Activated naive CD8-positive, alpha-beta T cell treated with anti-CD3 and anti-CD28 coated beads, Interleukin-2, amount 10 ng/mL, durations not matched to agents 7 days and 5 days (primary cell): Measurements from ENCODE around the gene PRKCA. TPM values are rescaled to one million over a fixed set of nuclear protein-coding genes. Genes with fewer than 3 reads are reported as not detected.

Experiments
- ATAC-seq: fragments of 150-1000 bp; cut with Tn5 transposase; one replicate; pipeline ENCODE4 v1.10.0; 2021; ENCODE audit warnings: low read depth, moderate library complexity
- POLR2A ChIA-PET: fragments of 350-600 bp; sonication (Branson Sonifier 250); formaldehyde crosslinking; loops from one replicate; lab custom pipeline; 2021; ENCODE audit warnings: antibody characterized with exemption; lab: Charles Lee
- DNase-seq: peaks from one replicate; pipeline ENCODE4 v3.0.0; 2021
- H3K27ac Mint-ChIP-seq: one replicate; pipeline ENCODE4 v1.8.0; 2022; ENCODE audit warnings: mild to moderate bottlenecking, mixed read lengths
- H3K27me3 Mint-ChIP-seq: one replicate; pipeline ENCODE4 v1.8.0; 2022; ENCODE audit warnings: mild to moderate bottlenecking, moderate library complexity, mixed read lengths
- H3K36me3 Mint-ChIP-seq: one replicate; pipeline ENCODE4 v1.8.0; 2021; ENCODE audit warnings: mild to moderate bottlenecking, mixed read lengths
- H3K4me1 Mint-ChIP-seq: one replicate; pipeline ENCODE4 v1.8.0; 2021; ENCODE audit warnings: mixed read lengths
- H3K4me3 Mint-ChIP-seq: one replicate; pipeline ENCODE4 v1.8.0; 2022; ENCODE audit warnings: mild to moderate bottlenecking, moderate library complexity, mixed read lengths
- H3K9me3 Mint-ChIP-seq: one replicate; pipeline ENCODE4 v1.8.0; 2021; ENCODE audit warnings: mixed read lengths
- total RNA-seq, 2 experiments: library from RNA; stranded (reverse); gene quantifications; one replicate each; pipeline ENCODE4 v1.2.3, GENCODE V29; 2021

PRKCA gene
- total RNA-seq, 2 experiments from 2014 or later: 66.1 to 66.5 TPM

GRCh38 chr17:66762276-66762675, 459.9 kb downstream of the PRKCA start:
- Mint-ChIP-seq H3K4me3 (no peak overlapping the region), H3K27me3 (no peaks in the 10 kb centered on the region), H3K9me3 (no peaks in the 10 kb centered on the region), H3K27ac (no peak overlapping the region), H3K4me1 (no peaks in the 10 kb centered on the region), H3K36me3 (peaks cover 9% of the 10 kb centered on the region)
- DNase-seq (no peak), ATAC-seq (no peak)
- POLR2A ChIA-PET: no interaction called here

- Mint-ChIP-seq H3K36me3 (peaks cover 9% of the 10 kb centered on the region), H3K9me3 (no peaks in the 10 kb centered on the region), H3K4me3 (no peak overlapping the region), H3K27me3 (no peaks in the 10 kb centered on the region), H3K27ac (no peak overlapping the region), H3K4me1 (no peaks in the 10 kb centered on the region)
- DNase-seq (no peak), ATAC-seq (no peak)
- POLR2A ChIA-PET: no interaction called here
Observed at GRCh38 chr17:66763056-66763455, 460.6 kb downstream of the PRKCA start.

GRCh38 chr17:66764506-66764905, 462.1 kb downstream of the PRKCA start:
- H3K4me1 Mint-ChIP-seq: peaks cover 2% of the 10 kb centered on the region
- ATAC-seq: no peak
- H3K9me3 Mint-ChIP-seq: no peaks in the 10 kb centered on the region
- DNase-seq: no peak
- H3K4me3 Mint-ChIP-seq: no peak overlapping the region
- no peaks in the 10 kb centered on the region for H3K27me3 Mint-ChIP-seq
- H3K36me3 Mint-ChIP-seq: peaks cover 12% of the 10 kb centered on the region
- no peak overlapping the region for H3K27ac Mint-ChIP-seq
- POLR2A ChIA-PET: no interaction called here

GRCh38 chr17:66767154-66767933, 464.9 kb downstream of the PRKCA start:
- Mint-ChIP-seq H3K27me3 (no peaks in the 10 kb centered on the region), H3K4me3 (no peak overlapping the region), H3K9me3 (no peaks in the 10 kb centered on the region), H3K36me3 (peaks cover 14% of the 10 kb centered on the region), H3K4me1 (peaks cover 2% of the 10 kb centered on the region), H3K27ac (no peak overlapping the region)
- ATAC-seq (no peak), DNase-seq (no peak)
- POLR2A ChIA-PET: no interaction called here

- Mint-ChIP-seq H3K4me1 (peaks cover 2% of the 10 kb centered on the region), H3K4me3 (no peak overlapping the region), H3K9me3 (no peaks in the 10 kb centered on the region), H3K27me3 (no peaks in the 10 kb centered on the region), H3K27ac (no peak overlapping the region), H3K36me3 (peaks cover 15% of the 10 kb centered on the region)
- POLR2A ChIA-PET: no interaction called here
- ATAC-seq: no peak
- DNase-seq: no peak
Observed at GRCh38 chr17:66769911-66770310, 467.5 kb downstream of the PRKCA start.

- DNase-seq (no peak), ATAC-seq (no peak)
- Mint-ChIP-seq H3K27ac (no peak overlapping the region), H3K27me3 (no peaks in the 10 kb centered on the region), H3K9me3 (no peaks in the 10 kb centered on the region), H3K36me3 (peaks cover 10% of the 10 kb centered on the region), H3K4me3 (no peak overlapping the region), H3K4me1 (peaks cover 2% of the 10 kb centered on the region)
- POLR2A ChIA-PET: no interaction called here
Observed at GRCh38 chr17:66772148-66772812, 469.9 kb downstream of the PRKCA start.

GRCh38 chr17:66775271-66775670, 472.9 kb downstream of the PRKCA start:
- no peak overlapping the region for H3K27ac Mint-ChIP-seq
- no peaks in the 10 kb centered on the region for H3K4me1 Mint-ChIP-seq
- POLR2A ChIA-PET: no interaction called here
- H3K36me3 Mint-ChIP-seq: peaks cover 10% of the 10 kb centered on the region
- ATAC-seq: no peak
- no peaks in the 10 kb centered on the region for H3K9me3 Mint-ChIP-seq
- no peaks in the 10 kb centered on the region for H3K27me3 Mint-ChIP-seq
- no peak for DNase-seq
- H3K4me3 Mint-ChIP-seq: no peak overlapping the region

GRCh38 chr17:66775881-66776400, 473.5 kb downstream of the PRKCA start:
- DNase-seq (no peak), ATAC-seq (no peak)
- Mint-ChIP-seq H3K9me3 (no peaks in the 10 kb centered on the region), H3K27me3 (no peaks in the 10 kb centered on the region), H3K4me3 (no peak overlapping the region), H3K4me1 (no peaks in the 10 kb centered on the region), H3K27ac (no peak overlapping the region), H3K36me3 (peaks cover 8% of the 10 kb centered on the region)
- POLR2A ChIA-PET: interaction anchor here (1.0 kb wide), 1 partner anchor 121 kb away, joined by 3 read pairs; no protein-coding TSS in a partner anchor

GRCh38 chr17:66776999-66777688, 474.7 kb downstream of the PRKCA start:
- no peak overlapping the region for H3K27ac Mint-ChIP-seq
- POLR2A ChIA-PET: interaction anchor here (1.0 kb wide), 1 partner anchor 120 kb away, joined by 3 read pairs; no protein-coding TSS in a partner anchor

GRCh38 chr17:66777689-66778225, 475.3 kb downstream of the PRKCA start:
- Mint-ChIP-seq H3K4me3 (no peak overlapping the region), H3K4me1 (peaks cover 1% of the 10 kb centered on the region), H3K27ac (no peak overlapping the region), H3K27me3 (no peaks in the 10 kb centered on the region), H3K36me3 (peaks cover 12% of the 10 kb centered on the region), H3K9me3 (no peaks in the 10 kb centered on the region)
- POLR2A ChIA-PET: no interaction called here
- DNase-seq (no peak), ATAC-seq (no peak)

More at GRCh38 chr17:66776999-66777688, 474.7 kb downstream of the PRKCA start:
- ATAC-seq (no peak), DNase-seq (no peak)
- H3K9me3 Mint-ChIP-seq: no peaks in the 10 kb centered on the region
- H3K4me3 Mint-ChIP-seq: no peak overlapping the region
- peaks cover 1% of the 10 kb centered on the region for H3K4me1 Mint-ChIP-seq
- H3K27me3 Mint-ChIP-seq: no peaks in the 10 kb centered on the region
- H3K36me3 Mint-ChIP-seq: peaks cover 12% of the 10 kb centered on the region

GRCh38 chr17:66778531-66779236, 476.3 kb downstream of the PRKCA start:
- Mint-ChIP-seq H3K27me3 (no peaks in the 10 kb centered on the region), H3K9me3 (no peaks in the 10 kb centered on the region), H3K4me3 (no peak overlapping the region), H3K4me1 (peaks cover 1% of the 10 kb centered on the region), H3K27ac (no peak overlapping the region), H3K36me3 (peaks cover 12% of the 10 kb centered on the region)
- POLR2A ChIA-PET: no interaction called here
- ATAC-seq (no peak), DNase-seq (no peak)

- no peaks in the 10 kb centered on the region for H3K27me3 Mint-ChIP-seq
- DNase-seq (no peak), ATAC-seq (no peak)
- no peak overlapping the region for H3K4me3 Mint-ChIP-seq
- peaks cover 12% of the 10 kb centered on the region for H3K36me3 Mint-ChIP-seq
- H3K27ac Mint-ChIP-seq: no peak overlapping the region
- POLR2A ChIA-PET: no interaction called here
- H3K4me1 Mint-ChIP-seq: peaks cover 1% of the 10 kb centered on the region
- no peaks in the 10 kb centered on the region for H3K9me3 Mint-ChIP-seq
Observed at GRCh38 chr17:66779237-66779606, 476.8 kb downstream of the PRKCA start.

GRCh38 chr17:66781135-66781534, 478.7 kb downstream of the PRKCA start:
- Mint-ChIP-seq H3K9me3 (no peaks in the 10 kb centered on the region), H3K27me3 (no peaks in the 10 kb centered on the region), H3K36me3 (peaks cover 9% of the 10 kb centered on the region), H3K27ac (no peak overlapping the region), H3K4me1 (peaks cover 1% of the 10 kb centered on the region), H3K4me3 (no peak overlapping the region)
- no peak for DNase-seq
- POLR2A ChIA-PET: no interaction called here
- ATAC-seq: no peak
